Immature natural killer cell (primary cell): Measurements from ENCODE around the gene IL1RAPL1. TPM values are rescaled to one million over a fixed set of nuclear protein-coding genes. Genes with fewer than 3 reads are reported as not detected.

Experiments used
- DNase-seq, 3 donors: peaks; one replicate each; pipeline ENCODE4 v3.0.0; 2022; ENCODE audit warnings: mixed read lengths in 1 of 3
- H3K27ac Mint-ChIP-seq, 6 donors: one replicate each; pipeline ENCODE4 v1.8.0; 2020; ENCODE audit warnings: mixed read lengths in 6 of 6, mild to moderate bottlenecking in 5 of 6, inconsistent platforms in 4 of 6, moderate library complexity in 3 of 6
- H3K27me3 Mint-ChIP-seq, 3 donors: one replicate each; pipeline ENCODE4 v1.8.0; 2020 to 2021; ENCODE audit warnings: low read depth in 3 of 3, mild to moderate bottlenecking in 3 of 3, mixed read lengths in 3 of 3, moderate library complexity in 3 of 3, inconsistent platforms in 1 of 3
- H3K36me3 Mint-ChIP-seq, 3 donors: one replicate each; pipeline ENCODE4 v1.8.0; 2020; ENCODE audit warnings: mixed read lengths in 3 of 3, inconsistent platforms in 2 of 3, mild to moderate bottlenecking in 2 of 3
- H3K4me1 Mint-ChIP-seq, 2 donors: one replicate each; pipeline ENCODE4 v1.8.0; 2020; ENCODE audit warnings: inconsistent platforms in 2 of 2, mild to moderate bottlenecking in 2 of 2, mixed read lengths in 2 of 2, moderate library complexity in 1 of 2
- H3K4me3 Mint-ChIP-seq, 5 donors: one replicate each; pipeline ENCODE4 v1.8.0; 2020; ENCODE audit warnings: mild to moderate bottlenecking in 5 of 5, mixed read lengths in 5 of 5, inconsistent platforms in 3 of 5, moderate library complexity in 3 of 5
- H3K9me3 Mint-ChIP-seq, 6 donors: one replicate each; pipeline ENCODE4 v1.8.0; 2020; ENCODE audit warnings: mild to moderate bottlenecking in 6 of 6, mixed read lengths in 6 of 6, inconsistent platforms in 4 of 6, moderate library complexity in 3 of 6
- polyA plus RNA-seq, 3 donors: library from polyadenylated mRNA; unstranded; fragments of 300-500 nt; fragmentation: Illumina TruSeq; gene quantifications; one replicate each; pipeline ENCODE4 v1.2.3, GENCODE V29; 2021

Gene IL1RAPL1
- polyA plus RNA-seq, 3 donors from 2014 or later, result not detected

DNA sequence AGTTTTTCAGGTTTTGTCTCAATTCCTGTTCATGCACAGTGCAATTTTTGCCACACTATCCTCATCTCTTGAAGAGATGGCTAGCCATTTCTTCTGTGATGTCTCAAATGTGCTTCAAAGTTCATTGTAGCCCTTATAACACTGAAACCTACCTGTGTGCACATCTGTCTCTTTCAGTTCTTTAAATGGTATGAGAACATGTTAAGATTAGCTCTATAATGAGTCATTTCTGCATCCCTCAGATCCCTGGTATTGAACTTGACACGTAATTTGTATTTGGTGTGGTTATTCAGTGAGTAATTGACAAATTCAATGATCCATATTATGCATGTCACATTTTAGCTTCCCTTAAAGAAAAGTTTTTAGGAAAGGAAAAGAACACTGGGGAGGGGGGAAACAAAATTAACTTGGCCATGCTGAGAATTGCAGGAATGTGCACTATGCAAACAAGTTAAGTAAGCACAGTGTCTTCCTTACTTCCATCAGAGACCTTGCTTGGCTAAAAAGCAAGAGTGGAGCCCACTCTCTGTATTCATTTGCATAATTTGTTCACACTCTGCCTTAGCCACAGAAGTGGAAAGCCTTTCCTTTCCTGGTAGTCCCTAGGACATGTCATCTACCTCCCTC, 968.3 kb downstream of the IL1RAPL1 start:
- no peak overlapping the region for H3K4me3 Mint-ChIP-seq
- H3K9me3 Mint-ChIP-seq, result peaks cover 1 to 24% (median 8%) of the 10 kb centered on the region in 6 donors
- DNase-seq, result no peak
- H3K4me1 Mint-ChIP-seq, result no peaks in the 10 kb centered on the region
- H3K36me3 Mint-ChIP-seq, result no peaks in the 10 kb centered on the region
- peaks cover 0 to 3% (median 3%) of the 10 kb centered on the region in 3 donors for H3K27me3 Mint-ChIP-seq
- no peak overlapping the region for H3K27ac Mint-ChIP-seq

- DNase-seq, result no peak
- H3K27me3 Mint-ChIP-seq, result peaks cover 0 to 3% (median 2%) of the 10 kb centered on the region in 3 donors
- no peaks in the 10 kb centered on the region for H3K4me1 Mint-ChIP-seq
- no peak overlapping the region for H3K4me3 Mint-ChIP-seq
- peaks cover 3 to 28% (median 15%) of the 10 kb centered on the region in 6 donors for H3K9me3 Mint-ChIP-seq
- no peak overlapping the region for H3K27ac Mint-ChIP-seq
- peaks cover 0 to 5% (median 0%) of the 10 kb centered on the region in 3 donors for H3K36me3 Mint-ChIP-seq
These were observed 972.8 kb downstream of the IL1RAPL1 start for GRCh38 chrX:29560065-29560464.

DNA sequence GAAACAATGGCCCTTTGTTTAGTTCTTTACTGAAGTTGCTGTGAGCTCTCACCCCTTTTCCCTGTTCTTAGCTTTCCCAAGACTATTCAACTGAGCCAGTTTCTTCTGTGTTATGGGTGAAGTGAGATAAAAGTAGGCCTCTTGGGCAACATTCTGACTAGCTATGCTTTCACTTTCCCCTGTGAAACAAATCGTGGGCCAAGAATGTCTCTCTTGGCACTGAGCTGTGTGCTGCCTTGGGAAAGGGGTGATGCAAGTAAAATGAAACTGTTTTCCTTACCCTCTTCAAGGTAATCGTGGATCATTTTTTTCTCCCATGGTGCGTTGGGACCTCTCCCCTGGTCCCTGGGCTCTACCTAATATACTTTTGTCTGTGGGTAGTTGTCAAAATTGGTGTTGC, 974.2 kb downstream of the IL1RAPL1 start:
- DNase-seq, result no peak
- Mint-ChIP-seq H3K9me3 (peaks cover 3 to 28% (median 15%) of the 10 kb centered on the region in 6 donors), H3K4me3 (no peak overlapping the region), H3K36me3 (peaks cover 0 to 5% (median 0%) of the 10 kb centered on the region in 3 donors), H3K27me3 (peaks cover 0 to 3% (median 2%) of the 10 kb centered on the region in 3 donors), H3K27ac (no peak overlapping the region), H3K4me1 (no peaks in the 10 kb centered on the region)

- no peak overlapping the region for H3K4me3 Mint-ChIP-seq
- DNase-seq, result no peak
- no peaks in the 10 kb centered on the region for H3K4me1 Mint-ChIP-seq
These were observed 993.3 kb downstream of the IL1RAPL1 start for GRCh38 chrX:29580560-29580959.

DNA sequence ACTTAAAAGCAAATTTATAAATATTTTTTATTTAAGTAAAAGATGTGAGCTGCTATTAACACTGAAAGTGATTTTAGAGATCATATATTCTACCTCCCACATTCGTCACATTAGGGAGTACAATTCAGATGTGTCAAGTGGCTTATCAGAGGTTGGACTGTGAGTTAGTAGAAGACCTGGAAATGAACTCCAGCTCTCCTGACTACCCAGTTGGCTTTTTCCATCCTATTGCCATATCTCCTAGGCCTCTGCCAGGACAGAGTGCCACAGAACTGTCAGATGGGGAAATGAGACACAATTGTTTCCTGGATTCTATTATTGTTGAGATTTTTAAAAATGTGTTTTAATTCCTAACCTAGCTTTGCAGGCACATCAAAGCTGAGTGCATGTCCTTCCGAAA, 994.0 kb downstream of the IL1RAPL1 start:
- Mint-ChIP-seq H3K36me3 (no peaks in the 10 kb centered on the region), H3K4me3 (no peak overlapping the region), H3K9me3 (peaks cover 2 to 14% (median 5%) of the 10 kb centered on the region in 6 donors), H3K27me3 (peaks cover 0 to 2% (median 1%) of the 10 kb centered on the region in 3 donors), H3K27ac (no peak overlapping the region), H3K4me1 (no peaks in the 10 kb centered on the region)
- no peak for DNase-seq

More at GRCh38 chrX:29580560-29580959, 993.3 kb downstream of the IL1RAPL1 start:
- Mint-ChIP-seq H3K27me3 (peaks cover 1 to 3% (median 2%) of the 10 kb centered on the region in 3 donors), H3K9me3 (peaks cover 3 to 14% (median 5%) of the 10 kb centered on the region in 6 donors), H3K36me3 (no peaks in the 10 kb centered on the region), H3K27ac (no peak overlapping the region)

DNA sequence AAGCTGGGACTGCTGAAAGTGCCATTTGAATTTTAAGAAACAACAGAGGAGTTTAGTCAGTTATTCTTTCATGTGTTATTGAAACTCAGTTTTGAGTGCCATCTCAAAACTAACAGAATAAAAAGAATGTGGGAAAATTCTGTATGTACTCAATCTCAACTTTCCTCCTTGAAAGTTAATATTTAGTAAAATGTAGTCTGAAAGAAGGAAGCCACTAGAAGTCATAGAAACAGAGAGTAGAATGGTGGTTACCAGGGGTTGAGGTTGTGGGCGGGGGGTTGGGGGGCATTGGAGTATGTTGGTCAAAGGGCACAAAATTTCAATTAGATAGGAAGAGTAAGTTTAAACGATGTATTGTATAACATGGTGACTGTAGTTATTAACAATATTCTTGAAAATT, 999.9 kb downstream of the IL1RAPL1 start:
- DNase-seq, result no peak
- Mint-ChIP-seq H3K27me3 (peaks cover 2 to 3% (median 2%) of the 10 kb centered on the region in 3 donors), H3K36me3 (no peaks in the 10 kb centered on the region), H3K9me3 (peaks cover 3 to 12% (median 6%) of the 10 kb centered on the region in 6 donors), H3K4me3 (no peak overlapping the region), H3K4me1 (no peaks in the 10 kb centered on the region), H3K27ac (no peak overlapping the region)

DNA sequence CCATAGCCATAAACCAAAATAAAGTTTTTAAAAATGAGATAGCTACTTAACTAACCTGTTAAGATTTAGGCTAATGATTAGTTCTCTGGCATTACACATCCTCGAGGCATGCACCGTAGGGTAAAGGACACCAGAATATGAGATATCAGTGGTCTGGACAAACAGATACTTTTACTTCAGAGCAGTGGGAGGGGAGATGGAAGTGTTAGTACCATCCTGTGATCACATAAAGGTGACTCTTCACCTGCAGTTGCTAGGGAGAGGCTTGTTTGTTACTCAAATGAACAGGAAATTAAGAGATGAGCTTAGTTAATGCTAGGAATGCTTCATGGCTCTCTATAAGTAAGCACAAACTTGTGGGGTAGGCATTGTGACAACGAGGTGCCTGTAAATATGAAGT, 1003.7 kb downstream of the IL1RAPL1 start:
- Mint-ChIP-seq H3K4me3 (no peak overlapping the region), H3K27ac (no peak overlapping the region), H3K9me3 (peaks cover 0 to 10% (median 7%) of the 10 kb centered on the region in 6 donors), H3K4me1 (no peaks in the 10 kb centered on the region), H3K36me3 (no peaks in the 10 kb centered on the region), H3K27me3 (peaks cover 0 to 3% (median 2%) of the 10 kb centered on the region in 3 donors)
- no peak for DNase-seq

DNA sequence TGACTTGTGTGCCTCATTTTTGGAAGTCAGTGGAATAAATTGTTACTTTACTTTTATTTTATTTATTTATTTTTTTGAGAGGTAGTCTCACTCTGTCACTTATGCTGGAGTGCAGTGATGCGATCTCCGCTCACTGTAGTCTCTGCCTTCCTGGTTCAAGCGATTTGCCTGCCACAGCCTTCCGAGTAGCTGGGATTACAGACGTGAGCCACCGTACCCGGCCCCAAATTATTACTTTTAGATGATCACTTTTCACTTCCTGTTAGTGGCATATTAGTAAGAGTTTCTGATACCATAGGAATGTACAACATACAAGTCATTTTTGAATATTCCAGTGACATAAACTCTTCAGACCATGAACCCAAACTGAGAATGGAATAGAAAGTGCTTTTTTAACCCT, 1017.1 kb downstream of the IL1RAPL1 start:
- Mint-ChIP-seq H3K9me3 (peaks cover 0 to 10% (median 5%) of the 10 kb centered on the region in 6 donors), H3K36me3 (no peaks in the 10 kb centered on the region), H3K27ac (no peak overlapping the region), H3K27me3 (no peaks in the 10 kb centered on the region), H3K4me1 (no peaks in the 10 kb centered on the region), H3K4me3 (no peak overlapping the region)
- DNase-seq, result no peak

- no peaks in the 10 kb centered on the region for H3K36me3 Mint-ChIP-seq
- DNase-seq, result no peak
- H3K27ac Mint-ChIP-seq, result no peak overlapping the region
- H3K4me1 Mint-ChIP-seq, result no peaks in the 10 kb centered on the region
- peaks cover 0 to 5% (median 3%) of the 10 kb centered on the region in 6 donors for H3K9me3 Mint-ChIP-seq
- peaks cover 0 to 2% (median 0%) of the 10 kb centered on the region in 3 donors for H3K27me3 Mint-ChIP-seq
- H3K4me3 Mint-ChIP-seq, result no peak overlapping the region
These were observed 1030.0 kb downstream of the IL1RAPL1 start for GRCh38 chrX:29617276-29617675.

GRCh38 chrX:29617725-29618124, 1030.5 kb downstream of the IL1RAPL1 start:
- no peaks in the 10 kb centered on the region for H3K36me3 Mint-ChIP-seq
- H3K27me3 Mint-ChIP-seq, result peaks cover 0 to 2% (median 0%) of the 10 kb centered on the region in 3 donors
- no peaks in the 10 kb centered on the region for H3K4me1 Mint-ChIP-seq
- DNase-seq, result no peak
- H3K27ac Mint-ChIP-seq, result no peak overlapping the region
- peaks cover 0 to 5% (median 3%) of the 10 kb centered on the region in 6 donors for H3K9me3 Mint-ChIP-seq
- H3K4me3 Mint-ChIP-seq, result no peak overlapping the region

DNA sequence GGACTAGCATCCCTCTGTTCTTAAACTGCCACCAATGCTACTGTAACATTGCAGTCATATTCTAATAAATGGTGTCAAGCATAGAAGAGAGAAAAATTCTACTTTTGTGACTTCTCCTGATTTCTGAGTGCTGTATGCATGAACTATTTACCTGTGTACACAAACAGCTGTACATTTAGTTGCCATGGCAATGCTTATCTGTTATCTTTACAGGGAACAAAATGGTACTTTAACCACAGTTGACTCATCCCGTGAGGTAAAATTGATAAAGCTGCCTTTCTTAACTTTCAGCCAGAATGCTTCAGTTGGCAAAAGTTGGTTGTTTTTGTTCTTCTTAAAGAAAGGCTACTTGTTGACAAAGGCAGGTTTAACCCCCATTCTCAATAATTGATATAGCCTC, 1040.6 kb downstream of the IL1RAPL1 start:
- H3K36me3 Mint-ChIP-seq, result no peaks in the 10 kb centered on the region
- no peak overlapping the region for H3K27ac Mint-ChIP-seq
- no peak for DNase-seq
- H3K4me1 Mint-ChIP-seq, result no peaks in the 10 kb centered on the region
- H3K27me3 Mint-ChIP-seq, result peaks cover 0 to 2% (median 0%) of the 10 kb centered on the region in 3 donors
- no peak overlapping the region for H3K4me3 Mint-ChIP-seq
- peaks cover 0 to 14% (median 1%) of the 10 kb centered on the region in 6 donors for H3K9me3 Mint-ChIP-seq

DNA sequence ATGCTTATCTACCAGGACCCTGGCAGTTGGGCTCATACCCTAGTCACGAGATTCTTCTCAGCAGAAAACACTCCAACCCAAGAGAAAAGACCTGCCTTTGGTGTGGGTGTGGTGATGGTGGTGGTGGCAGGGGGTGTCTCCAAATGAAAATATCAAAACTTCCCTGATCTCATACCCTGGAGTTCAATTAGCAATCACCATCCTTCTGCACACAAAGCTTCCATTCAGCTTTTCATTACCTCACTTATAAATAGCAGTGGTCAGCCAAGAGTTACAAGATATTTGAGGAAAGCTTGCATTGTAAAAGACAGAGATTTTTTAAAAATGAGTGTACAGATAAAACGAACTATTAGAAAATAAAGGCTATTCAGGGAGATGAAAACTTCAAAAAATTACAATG, 1047.3 kb downstream of the IL1RAPL1 start:
- Mint-ChIP-seq H3K36me3 (no peaks in the 10 kb centered on the region), H3K4me1 (no peaks in the 10 kb centered on the region), H3K9me3 (peaks cover 0 to 9% (median 1%) of the 10 kb centered on the region in 6 donors), H3K27me3 (peaks cover 0 to 5% (median 0%) of the 10 kb centered on the region in 3 donors), H3K4me3 (no peak overlapping the region), H3K27ac (no peak overlapping the region)
- DNase-seq, result no peak

GRCh38 chrX:29636331-29636730, 1049.1 kb downstream of the IL1RAPL1 start:
- no peaks in the 10 kb centered on the region for H3K36me3 Mint-ChIP-seq
- H3K4me3 Mint-ChIP-seq, result no peak overlapping the region
- H3K4me1 Mint-ChIP-seq, result no peaks in the 10 kb centered on the region
- peaks cover 0 to 11% (median 2%) of the 10 kb centered on the region in 6 donors for H3K9me3 Mint-ChIP-seq
- H3K27me3 Mint-ChIP-seq, result peaks cover 0 to 5% (median 0%) of the 10 kb centered on the region in 3 donors
- no peak overlapping the region for H3K27ac Mint-ChIP-seq
- DNase-seq, result no peak

GRCh38 chrX:29640106-29640505, 1052.9 kb downstream of the IL1RAPL1 start:
- DNase-seq, result no peak
- H3K27me3 Mint-ChIP-seq, result no peaks in the 10 kb centered on the region
- no peak overlapping the region for H3K27ac Mint-ChIP-seq
- H3K4me1 Mint-ChIP-seq, result no peaks in the 10 kb centered on the region
- peaks cover 0 to 13% (median 4%) of the 10 kb centered on the region in 6 donors for H3K9me3 Mint-ChIP-seq
- no peak overlapping the region for H3K4me3 Mint-ChIP-seq
- no peaks in the 10 kb centered on the region for H3K36me3 Mint-ChIP-seq

DNA sequence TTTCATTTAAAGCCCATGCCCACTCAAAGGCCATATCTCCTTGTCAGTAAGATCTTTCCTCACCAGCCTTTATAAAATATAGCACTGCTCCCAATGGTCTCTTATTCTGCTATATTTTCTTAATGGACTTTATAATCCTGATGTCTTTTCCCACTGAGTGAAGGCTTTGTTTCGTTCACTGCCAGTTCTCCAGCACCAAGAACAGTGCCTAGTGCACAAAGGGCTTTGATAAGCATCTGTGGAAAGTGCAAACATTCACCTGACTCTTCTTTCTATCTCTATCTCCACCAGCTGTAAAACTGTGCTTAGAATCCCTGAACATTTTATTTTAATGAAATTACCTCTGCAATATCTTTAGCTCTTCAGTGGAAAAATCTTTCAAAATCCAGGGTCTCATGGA, 1054.2 kb downstream of the IL1RAPL1 start:
- Mint-ChIP-seq H3K36me3 (no peaks in the 10 kb centered on the region), H3K4me3 (no peak overlapping the region), H3K27me3 (peaks cover 0 to under 1% (median 0%) of the 10 kb centered on the region in 3 donors), H3K4me1 (no peaks in the 10 kb centered on the region), H3K9me3 (peaks cover 2 to 16% (median 5%) of the 10 kb centered on the region in 6 donors), H3K27ac (no peak overlapping the region)
- DNase-seq, result no peak
